Cardiac muscle cell (in vitro differentiated cells and primary cell): ENCODE measurements around the gene TTYH2. TPM values are rescaled to one million over a fixed set of nuclear protein-coding genes. Genes with fewer than 3 reads are reported as not detected.

ENCODE experiments used
- DNase-seq, 2 donors: peaks; one replicate each; pipeline versions ENCODE4 v3.0.0 to v3.0.0-alpha.2; 2010 to 2017; ENCODE audit warnings: low read depth in 1 of 2, low spot score in 1 of 2
- H3K27ac ChIP-seq: fragments of 200-600 bp; sonication (generic); 2 replicates; pipeline ENCODE4 v1.5.1; 2016
- H3K27me3 ChIP-seq: fragments of 200-600 bp; sonication (generic); 2 replicates; pipeline ENCODE4 v1.6.0; 2016; ENCODE audit warnings: control low read depth
- H3K36me3 ChIP-seq: fragments of 200-600 bp; sonication (generic); 2 replicates; pipeline ENCODE4 v1.5.1; 2016; ENCODE audit warnings: control low read depth
- H3K4me1 ChIP-seq: fragments of 200-600 bp; sonication (generic); 2 replicates; pipeline ENCODE4 v1.8.1; 2017; ENCODE audit warnings: low read depth, mild to moderate bottlenecking, mixed run types
- H3K4me3 ChIP-seq: fragments of 200-600 bp; sonication (generic); 2 replicates; pipeline ENCODE4 v1.5.1; 2016; ENCODE audit warnings: mild to moderate bottlenecking
- H3K9me3 ChIP-seq: fragments of 200-600 bp; sonication (generic); 2 replicates; pipeline ENCODE4 v1.5.1; 2017; ENCODE audit warnings: low read depth, mild to moderate bottlenecking, control low read depth
- polyA plus RNA-seq: library from polyadenylated mRNA; unstranded; fragments of >200 nt; fragmentation: Nextera tagmentation; extraction: Ambion mirVana; gene quantifications from 2 replicates; pipeline ENCODE4 v1.2.1, GENCODE V29; 2016
- total RNA-seq: library from RNA; depleted of rRNA; stranded (reverse); fragments of >200 nt; gene quantifications from 2 replicates; pipeline ENCODE4 v1.2.3, GENCODE V29; 2016
- TF ChIP-seq, protein P1 (sequence below): IDR thresholded peaks from 2 replicates; pipeline ENCODE4 v1.5.1; 2012; ENCODE audit warnings: low read depth, mild to moderate bottlenecking, low read length

The TTYH2 gene
- total and polyA plus RNA-seq, 2 experiments from 2014 or later: 7.8 to 7.9 TPM

DNA sequence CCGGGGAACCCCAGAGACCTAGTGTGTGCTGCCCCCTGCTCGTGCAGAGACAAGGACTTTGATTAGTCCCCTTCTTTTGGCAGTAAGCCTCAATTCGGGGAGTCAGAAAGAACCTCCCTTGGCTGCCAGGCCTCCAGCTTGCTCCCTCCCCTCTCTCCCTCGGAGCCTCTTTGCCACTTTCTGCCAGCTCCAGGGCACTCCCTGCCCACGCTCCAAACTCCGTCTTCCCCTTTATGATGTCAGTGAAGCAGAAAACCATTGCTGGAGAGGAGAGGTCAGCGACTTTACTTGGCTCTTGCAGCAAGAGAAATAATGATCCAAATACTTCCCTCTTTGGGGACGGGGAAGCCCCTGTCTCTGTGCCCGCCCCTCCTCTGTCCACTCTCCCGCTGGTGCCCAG, 28.1 kb downstream of the TTYH2 start:
- H3K9me3 ChIP-seq: no peaks in the 10 kb centered on the region
- H3K27me3 ChIP-seq: no peaks in the 10 kb centered on the region
- peaks cover 4% of the 10 kb centered on the region for H3K4me1 ChIP-seq
- TF ChIP-seq, protein P1, sequence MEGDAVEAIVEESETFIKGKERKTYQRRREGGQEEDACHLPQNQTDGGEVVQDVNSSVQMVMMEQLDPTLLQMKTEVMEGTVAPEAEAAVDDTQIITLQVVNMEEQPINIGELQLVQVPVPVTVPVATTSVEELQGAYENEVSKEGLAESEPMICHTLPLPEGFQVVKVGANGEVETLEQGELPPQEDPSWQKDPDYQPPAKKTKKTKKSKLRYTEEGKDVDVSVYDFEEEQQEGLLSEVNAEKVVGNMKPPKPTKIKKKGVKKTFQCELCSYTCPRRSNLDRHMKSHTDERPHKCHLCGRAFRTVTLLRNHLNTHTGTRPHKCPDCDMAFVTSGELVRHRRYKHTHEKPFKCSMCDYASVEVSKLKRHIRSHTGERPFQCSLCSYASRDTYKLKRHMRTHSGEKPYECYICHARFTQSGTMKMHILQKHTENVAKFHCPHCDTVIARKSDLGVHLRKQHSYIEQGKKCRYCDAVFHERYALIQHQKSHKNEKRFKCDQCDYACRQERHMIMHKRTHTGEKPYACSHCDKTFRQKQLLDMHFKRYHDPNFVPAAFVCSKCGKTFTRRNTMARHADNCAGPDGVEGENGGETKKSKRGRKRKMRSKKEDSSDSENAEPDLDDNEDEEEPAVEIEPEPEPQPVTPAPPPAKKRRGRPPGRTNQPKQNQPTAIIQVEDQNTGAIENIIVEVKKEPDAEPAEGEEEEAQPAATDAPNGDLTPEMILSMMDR: no peak
- no peaks in the 10 kb centered on the region for H3K36me3 ChIP-seq
- H3K27ac ChIP-seq: no peak overlapping the region
- no peak overlapping the region for H3K4me3 ChIP-seq
- peak in 1 of 2 donors; percentile 25 for DNase-seq

DNA sequence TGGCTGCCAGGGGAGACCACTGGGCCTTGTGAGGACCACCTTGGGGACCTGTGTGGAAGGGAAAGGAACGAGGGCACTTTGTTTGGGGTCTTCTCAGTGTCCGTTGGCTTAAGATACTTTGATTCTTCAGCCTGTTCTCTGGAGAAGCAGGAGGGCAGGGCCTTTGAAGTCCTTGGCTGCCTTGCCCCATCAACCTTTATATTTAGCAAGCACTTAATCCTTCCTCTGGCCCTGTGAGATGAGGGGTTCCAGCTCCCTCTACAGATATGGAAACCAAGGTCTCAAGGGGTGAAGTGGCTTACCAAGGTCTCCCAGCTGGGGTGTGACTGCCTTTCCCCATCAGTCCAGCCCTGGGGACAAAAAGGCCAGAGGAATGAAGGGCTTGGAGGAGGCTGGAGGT, 28.5 kb downstream of the TTYH2 start:
- Histone ChIP-seq H3K27ac (no peak overlapping the region), H3K4me1 (peaks cover 3% of the 10 kb centered on the region), H3K9me3 (no peaks in the 10 kb centered on the region), H3K27me3 (no peaks in the 10 kb centered on the region), H3K4me3 (no peak overlapping the region), H3K36me3 (no peaks in the 10 kb centered on the region)
- TF ChIP-seq, protein P1: no peak
- DNase-seq: no peak

DNA sequence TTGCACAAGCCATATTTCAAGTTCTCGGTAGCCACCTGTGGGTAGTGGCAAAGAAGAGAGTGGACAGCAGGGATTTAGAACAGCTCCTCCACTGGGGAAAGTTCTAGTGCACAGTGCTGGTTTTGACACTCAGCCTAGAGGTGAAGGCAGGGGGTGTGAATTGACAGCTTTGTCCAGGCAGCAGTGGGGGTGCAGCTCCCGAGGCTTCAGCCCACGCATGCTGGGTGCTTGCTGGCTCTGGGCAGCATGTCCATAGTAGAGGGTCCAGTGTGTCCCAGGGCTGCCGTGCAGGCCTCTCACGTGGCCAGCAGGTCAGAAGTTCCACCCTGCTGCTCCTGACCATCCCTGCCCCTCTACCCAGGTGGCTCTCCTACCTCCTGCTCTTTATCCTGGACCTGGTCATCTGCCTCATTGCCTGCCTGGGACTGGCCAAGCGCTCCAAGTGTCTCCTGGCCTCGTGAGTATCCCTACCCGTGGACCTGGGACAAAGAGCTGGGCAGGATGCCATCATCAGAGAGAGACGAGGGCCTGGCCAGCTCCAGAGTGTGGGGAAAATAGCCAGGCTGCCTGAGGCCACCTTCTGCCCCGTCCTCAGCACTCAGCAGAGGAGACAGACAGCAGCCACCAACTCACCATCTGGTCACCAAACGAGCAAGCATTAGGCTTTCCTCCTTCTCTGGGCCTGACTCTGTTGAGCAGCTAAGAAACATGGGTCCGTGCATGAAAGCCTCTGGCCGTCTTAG, 29.8 kb downstream of the TTYH2 start:
- Histone ChIP-seq H3K4me3 (no peak overlapping the region), H3K9me3 (no peaks in the 10 kb centered on the region), H3K27ac (no peak overlapping the region), H3K27me3 (no peaks in the 10 kb centered on the region), H3K4me1 (peaks cover 3% of the 10 kb centered on the region), H3K36me3 (no peaks in the 10 kb centered on the region)
- no peak for DNase-seq
- TF ChIP-seq, protein P1: no peak

DNA sequence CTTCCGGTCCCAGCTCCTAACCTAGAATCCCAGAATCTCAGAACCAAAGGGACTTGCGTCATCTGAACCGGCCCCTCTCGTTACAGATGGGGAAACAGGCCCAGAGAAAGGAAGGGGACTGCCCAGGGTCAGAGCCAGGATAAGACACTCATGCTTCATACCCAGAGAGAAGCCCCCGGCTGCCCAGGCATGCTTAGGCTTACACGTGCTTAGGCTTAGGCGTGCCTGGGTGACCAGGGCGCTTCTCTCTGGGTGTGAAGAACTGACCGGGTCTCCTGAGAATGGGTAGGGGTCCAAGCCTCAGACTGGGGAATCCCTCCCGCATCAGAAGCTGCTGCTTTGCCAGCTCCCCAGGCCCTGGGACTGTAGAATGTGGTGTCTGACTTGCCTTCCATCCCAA, 30.8 kb downstream of the TTYH2 start:
- Histone ChIP-seq H3K4me3 (no peak overlapping the region), H3K36me3 (no peaks in the 10 kb centered on the region), H3K4me1 (peaks cover 3% of the 10 kb centered on the region), H3K9me3 (no peaks in the 10 kb centered on the region), H3K27ac (no peak overlapping the region), H3K27me3 (no peaks in the 10 kb centered on the region)
- TF ChIP-seq, protein P1: no peak
- no peak for DNase-seq

DNA sequence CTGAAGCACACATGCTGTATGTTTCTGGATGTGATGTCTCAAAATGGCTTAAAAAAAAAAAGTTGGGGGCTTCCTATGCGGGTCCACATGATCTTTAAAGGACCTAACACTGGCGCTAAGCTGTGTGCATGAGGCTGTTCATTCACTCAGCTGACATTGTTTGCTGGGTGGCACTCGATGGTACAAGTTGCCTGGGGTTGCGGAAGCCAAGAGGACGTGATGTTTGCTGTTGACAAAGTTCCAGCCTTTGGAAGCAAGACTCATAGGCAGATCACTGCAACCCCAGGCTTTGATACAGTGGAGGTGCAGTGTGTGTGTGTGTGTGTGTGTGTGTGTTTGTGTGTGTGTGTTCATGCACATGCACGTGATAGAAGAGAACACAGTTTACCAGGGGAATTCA, 31.2 kb downstream of the TTYH2 start:
- Histone ChIP-seq H3K27me3 (no peaks in the 10 kb centered on the region), H3K9me3 (no peaks in the 10 kb centered on the region), H3K4me3 (no peak overlapping the region), H3K27ac (no peak overlapping the region), H3K36me3 (no peaks in the 10 kb centered on the region), H3K4me1 (peaks cover 3% of the 10 kb centered on the region)
- no peak for DNase-seq
- TF ChIP-seq, protein P1: no peak
